Stimulated activated CD4-positive, alpha-beta T cell treated with anti-CD3 and anti-CD28 coated beads, Interleukin-4, amount 100 ng/mL, for 24 hours (primary cell): ENCODE measurements around the gene TRIM71.

Source experiments
- DNase-seq: peaks from one replicate; pipeline ENCODE4 v3.0.0-alpha.2; 2020

TRIM71 gene

DNA sequence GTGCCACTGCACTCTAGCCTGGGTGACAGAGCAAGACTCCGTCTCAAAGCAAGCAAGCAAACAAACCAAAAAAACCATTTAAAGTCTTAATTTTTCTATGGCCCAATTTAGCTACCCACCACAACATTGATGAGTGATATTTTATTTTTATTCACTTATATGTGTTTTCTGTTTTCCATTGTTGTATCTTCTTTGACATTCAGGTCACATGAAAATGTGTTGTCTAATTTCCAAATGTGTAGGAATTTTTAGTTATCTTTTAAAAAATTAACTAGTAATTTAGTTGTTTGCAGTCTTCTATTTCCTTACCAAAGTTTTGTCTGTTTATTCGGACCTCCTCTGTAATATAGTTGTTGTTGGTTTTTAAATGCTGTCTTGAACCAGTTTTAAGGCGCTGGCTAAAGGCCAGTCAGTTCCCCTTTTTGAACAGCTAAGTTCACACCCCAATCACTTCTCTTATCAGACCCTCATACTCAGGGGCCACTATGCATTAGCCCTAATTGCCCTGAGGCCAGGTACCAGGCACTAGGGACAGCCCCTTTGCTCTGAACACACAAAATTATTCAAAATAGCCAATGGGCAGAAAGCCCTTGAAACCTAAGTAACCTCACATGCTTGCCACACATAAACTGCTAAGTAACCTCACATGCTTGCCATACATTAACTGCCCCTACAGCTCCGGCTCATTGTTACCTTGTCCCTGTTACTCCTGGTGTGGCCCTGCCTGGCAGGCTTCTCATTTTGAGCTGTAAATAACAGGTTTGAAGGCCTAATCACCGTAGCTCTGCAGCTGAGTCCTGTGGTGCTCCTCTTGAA is 129.4 kb downstream of the TRIM71 start:
- DNase-seq = no peak
